ENCODE results near the gene TRIM31.
"Not testable (repeated sequence)": the region's sequence is repeated elsewhere in the genome, so short reads cannot be mapped to it uniquely, and the experiment has no call there.

The TRIM31 gene

DNA sequence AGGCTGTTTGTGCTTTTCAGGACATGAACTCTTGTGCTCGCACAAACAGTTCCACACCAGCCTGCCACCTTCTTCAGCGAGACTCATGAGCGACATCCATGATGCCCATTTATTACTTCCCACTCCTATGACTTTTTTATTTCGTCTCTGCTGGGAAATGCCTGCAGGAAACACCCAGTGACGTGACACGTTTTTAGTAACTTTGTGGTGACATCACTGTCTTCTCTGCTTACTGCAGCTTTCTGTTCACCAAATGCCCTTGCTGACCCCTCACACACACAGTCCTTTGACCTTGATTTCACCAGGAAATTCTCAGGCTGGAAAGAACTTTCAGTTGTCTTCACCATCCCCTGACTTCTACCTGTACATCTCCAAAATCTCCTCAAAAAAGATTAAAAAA lies 31.9 kb upstream of the TRIM31 start:
- Histone ChIP-seq H3K27me3 (ENCODE audit: control insufficient read depth in 1 of 2, insufficient read depth in 2 of 2, low read length in 2 of 2) (peaks cover 0 to 11% of the 10 kb centered on the region in 2 donors), H3K27ac (ENCODE audit: low read depth, low read length) (no peak overlapping the region), H3K4me3 (ENCODE audit: low read depth in 1 of 2, low read length in 2 of 2) (no peak overlapping the region), H3K9ac (ENCODE audit: low read length) (no peak overlapping the region), H3K4me1 (ENCODE audit: insufficient read depth, low read length) (no peaks in the 10 kb centered on the region), H3K36me3 (ENCODE audit: insufficient read depth, low read length) (no peaks in the 10 kb centered on the region), H3K9me3 (ENCODE audit: low read length) (no peaks in the 10 kb centered on the region)

DNA sequence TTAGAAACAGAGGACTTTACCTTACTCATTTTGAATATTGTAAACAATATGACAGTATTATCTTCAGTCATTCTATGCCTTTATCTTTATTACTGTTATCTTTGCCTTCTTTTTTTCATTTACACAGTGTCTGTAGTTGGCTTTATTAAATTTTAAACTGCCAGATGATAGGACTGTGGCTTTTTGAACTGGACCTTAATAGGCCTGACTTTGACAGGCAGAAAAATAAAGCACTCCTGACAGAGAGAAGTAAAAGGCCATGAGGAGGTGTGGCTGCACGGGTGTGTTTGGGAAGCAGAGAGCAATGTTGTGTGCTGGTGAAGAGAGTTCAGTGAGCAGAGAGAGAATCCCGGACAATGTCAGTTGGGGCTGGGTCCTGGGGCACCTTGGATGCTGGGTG lies 30.9 kb upstream of the TRIM31 start:
- Histone ChIP-seq H3K36me3 (ENCODE audit: insufficient read depth, low read length) (no peaks in the 10 kb centered on the region), H3K9ac (ENCODE audit: low read length) (no peak overlapping the region), H3K9me3 (ENCODE audit: low read length) (no peaks in the 10 kb centered on the region), H3K4me1 (ENCODE audit: insufficient read depth, low read length) (no peaks in the 10 kb centered on the region), H3K27me3 (ENCODE audit: control insufficient read depth in 1 of 2, insufficient read depth in 2 of 2, low read length in 2 of 2) (peaks cover 0 to 11% of the 10 kb centered on the region in 2 donors), H3K4me3 (ENCODE audit: low read depth in 1 of 2, low read length in 2 of 2) (no peak overlapping the region), H3K27ac (ENCODE audit: low read depth, low read length) (no peak overlapping the region)

DNA sequence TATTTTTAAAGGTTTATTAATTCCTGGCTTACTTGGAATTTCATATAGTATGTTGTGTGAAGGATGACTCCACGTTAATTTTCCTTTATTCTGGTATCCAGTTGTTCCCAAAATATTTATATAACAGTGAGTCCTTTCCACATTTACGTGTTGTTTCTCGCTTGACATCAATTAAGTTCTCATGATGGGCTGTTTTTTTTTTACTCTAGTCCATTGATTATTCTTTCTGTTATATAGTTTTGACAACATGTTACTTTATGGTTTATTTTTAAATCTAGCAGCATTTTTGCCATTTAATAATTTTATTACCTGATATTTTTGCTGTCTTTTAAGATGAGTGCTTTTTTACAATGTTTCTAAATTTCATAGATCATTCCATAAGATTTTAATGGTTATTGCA lies 29.8 kb upstream of the TRIM31 start:
- Histone ChIP-seq H3K27me3 (ENCODE audit: control insufficient read depth in 1 of 2, insufficient read depth in 2 of 2, low read length in 2 of 2) (peaks cover 0 to 4% of the 10 kb centered on the region in 2 donors), H3K9ac (ENCODE audit: low read length) (no peak overlapping the region), H3K36me3 (ENCODE audit: insufficient read depth, low read length) (no peaks in the 10 kb centered on the region), H3K4me3 (ENCODE audit: low read depth in 1 of 2, low read length in 2 of 2) (no peak overlapping the region), H3K27ac (ENCODE audit: low read depth, low read length) (no peak overlapping the region), H3K4me1 (ENCODE audit: insufficient read depth, low read length) (no peaks in the 10 kb centered on the region), H3K9me3 (ENCODE audit: low read length) (no peaks in the 10 kb centered on the region)

DNA sequence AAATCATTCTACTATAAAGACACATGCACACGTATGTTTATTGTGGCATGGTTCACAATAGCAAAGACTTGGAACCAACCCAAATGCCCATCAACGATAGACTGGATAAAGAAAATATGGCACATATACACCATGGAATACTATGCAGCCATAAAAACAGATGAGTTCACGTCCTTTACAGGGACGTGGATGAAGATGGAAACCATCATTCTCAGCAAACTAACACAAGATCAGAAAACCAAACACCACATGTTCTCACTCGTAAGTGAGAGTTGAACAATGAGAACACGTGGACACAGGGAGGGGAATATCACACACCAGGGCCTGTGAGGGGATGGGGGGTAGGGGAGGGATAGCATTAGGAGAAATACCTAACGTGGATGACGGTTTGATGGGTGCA lies 27.4 kb upstream of the TRIM31 start:
- H3K4me3 ChIP-seq (ENCODE audit: low read depth in 1 of 2, low read length in 2 of 2); H3K9me3 ChIP-seq (ENCODE audit: low read length); H3K36me3 ChIP-seq (ENCODE audit: insufficient read depth, low read length); H3K27ac ChIP-seq (ENCODE audit: low read depth, low read length); H3K4me1 ChIP-seq (ENCODE audit: insufficient read depth, low read length); H3K27me3 ChIP-seq (ENCODE audit: control insufficient read depth in 1 of 2, insufficient read depth in 2 of 2, low read length in 2 of 2); H3K9ac ChIP-seq (ENCODE audit: low read length): not testable (repeated sequence)

DNA sequence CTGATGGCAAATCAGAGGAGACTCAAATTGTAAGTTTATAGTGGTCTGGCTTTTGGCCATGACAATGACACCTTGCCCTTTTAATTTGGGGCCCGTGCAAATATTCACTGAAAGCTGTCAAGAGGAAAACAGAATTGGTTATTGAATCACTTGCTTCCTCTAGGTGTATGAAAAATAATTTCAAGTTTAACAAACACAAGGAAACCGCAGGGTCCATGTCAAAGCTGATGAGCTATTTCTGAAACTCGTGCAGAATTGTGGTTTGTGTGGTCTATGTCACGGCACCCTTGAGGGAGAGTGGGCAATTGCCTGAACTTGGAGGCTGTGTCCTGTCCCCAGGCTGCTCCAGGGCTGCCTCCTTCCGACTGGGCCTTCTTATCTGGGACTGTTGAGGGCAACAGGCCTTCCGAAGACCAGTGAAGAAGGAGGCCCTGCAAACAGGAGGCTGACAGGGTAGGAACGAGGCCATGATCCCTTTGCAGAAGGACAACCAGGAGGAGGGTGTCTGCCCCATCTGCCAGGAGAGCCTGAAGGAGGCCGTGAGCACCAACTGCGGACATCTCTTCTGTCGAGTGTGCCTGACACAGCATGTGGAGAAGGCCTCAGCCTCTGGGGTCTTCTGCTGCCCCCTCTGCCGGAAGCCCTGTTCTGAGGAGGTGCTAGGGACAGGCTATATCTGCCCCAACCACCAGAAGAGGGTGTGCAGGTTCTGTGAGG lies 23.8 kb upstream of the TRIM31 start:
- H3K27ac ChIP-seq (ENCODE audit: low read depth, low read length), result no peak overlapping the region
- no peak overlapping the region for H3K9ac ChIP-seq (ENCODE audit: low read length)
- H3K4me3 ChIP-seq (ENCODE audit: low read depth in 1 of 2, low read length in 2 of 2), result no peak overlapping the region
- H3K4me1 ChIP-seq (ENCODE audit: insufficient read depth, low read length), result no peaks in the 10 kb centered on the region
- H3K9me3 ChIP-seq (ENCODE audit: low read length), result no peaks in the 10 kb centered on the region
- peaks cover 0 to 10% of the 10 kb centered on the region in 2 donors for H3K27me3 ChIP-seq (ENCODE audit: control insufficient read depth in 1 of 2, insufficient read depth in 2 of 2, low read length in 2 of 2)
- H3K36me3 ChIP-seq (ENCODE audit: insufficient read depth, low read length), result no peaks in the 10 kb centered on the region

DNA sequence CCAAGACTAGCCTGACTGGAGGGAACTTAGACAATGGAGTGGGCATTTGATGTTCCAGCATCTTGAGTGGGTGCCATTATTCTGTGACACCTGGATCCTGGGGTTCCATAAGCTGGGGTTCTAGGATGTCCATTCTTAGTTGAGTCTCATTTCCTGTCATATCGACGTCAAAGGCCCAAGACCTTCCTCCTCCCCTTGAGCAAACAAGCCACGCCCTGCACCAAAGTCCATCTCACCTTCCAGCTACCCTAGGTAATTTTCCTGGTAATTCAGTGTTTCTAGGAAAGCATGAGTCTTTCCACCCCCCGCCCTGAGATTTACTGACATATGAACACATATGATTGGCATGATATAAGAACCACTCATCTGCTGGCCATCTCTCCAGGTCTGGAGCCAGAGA lies 22.9 kb upstream of the TRIM31 start, which contains the start of gene TRIM40:
Gene TRIM40, plus strand, starts transcription at position 384 of the 400 bp plus-strand sequence. CDS start 897 bp downstream, outside the sequence.
- Histone ChIP-seq H3K36me3 (ENCODE audit: insufficient read depth, low read length) (no peaks in the 10 kb centered on the region), H3K4me3 (ENCODE audit: low read depth in 1 of 2, low read length in 2 of 2) (no peak within 1 kb of the TSS), H3K27ac (ENCODE audit: low read depth, low read length) (no peak within 1 kb of the TSS), H3K27me3 (ENCODE audit: control insufficient read depth in 1 of 2, insufficient read depth in 2 of 2, low read length in 2 of 2) (peaks cover under 1 to 12% of the 10 kb centered on the region in 2 donors), H3K4me1 (ENCODE audit: insufficient read depth, low read length) (no peaks in the 10 kb centered on the region), H3K9ac (ENCODE audit: low read length) (no peak within 1 kb of the TSS), H3K9me3 (ENCODE audit: low read length) (no peaks in the 10 kb centered on the region)

DNA sequence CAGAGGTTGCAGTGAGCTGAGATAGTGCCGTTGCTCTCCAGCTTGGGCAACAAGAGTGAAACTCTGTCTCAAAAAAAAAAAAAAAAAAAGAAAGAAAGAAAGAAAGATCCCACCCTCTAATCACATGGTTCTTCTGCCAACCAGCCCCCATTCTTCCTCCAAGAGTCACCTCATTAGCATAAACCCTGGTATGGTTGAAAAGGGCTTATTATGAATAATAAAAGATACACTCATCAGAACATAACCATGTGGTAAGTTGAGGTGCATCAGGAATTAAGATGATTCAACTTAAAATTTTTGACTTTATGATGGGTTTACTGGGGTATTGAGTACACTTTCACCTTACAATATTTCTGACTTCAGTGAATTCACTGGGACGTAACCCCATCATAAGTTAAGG lies 22.3 kb upstream of the TRIM31 start:
- H3K27me3 ChIP-seq (ENCODE audit: control insufficient read depth in 1 of 2, insufficient read depth in 2 of 2, low read length in 2 of 2), result peaks cover 6 to 18% of the 10 kb centered on the region in 2 donors
- H3K27ac ChIP-seq (ENCODE audit: low read depth, low read length), result no peak overlapping the region
- no peak overlapping the region for H3K4me3 ChIP-seq (ENCODE audit: low read depth in 1 of 2, low read length in 2 of 2)
- H3K9ac ChIP-seq (ENCODE audit: low read length), result no peak overlapping the region
- H3K9me3 ChIP-seq (ENCODE audit: low read length), result no peaks in the 10 kb centered on the region
- no peaks in the 10 kb centered on the region for H3K36me3 ChIP-seq (ENCODE audit: insufficient read depth, low read length)
- H3K4me1 ChIP-seq (ENCODE audit: insufficient read depth, low read length), result no peaks in the 10 kb centered on the region

DNA sequence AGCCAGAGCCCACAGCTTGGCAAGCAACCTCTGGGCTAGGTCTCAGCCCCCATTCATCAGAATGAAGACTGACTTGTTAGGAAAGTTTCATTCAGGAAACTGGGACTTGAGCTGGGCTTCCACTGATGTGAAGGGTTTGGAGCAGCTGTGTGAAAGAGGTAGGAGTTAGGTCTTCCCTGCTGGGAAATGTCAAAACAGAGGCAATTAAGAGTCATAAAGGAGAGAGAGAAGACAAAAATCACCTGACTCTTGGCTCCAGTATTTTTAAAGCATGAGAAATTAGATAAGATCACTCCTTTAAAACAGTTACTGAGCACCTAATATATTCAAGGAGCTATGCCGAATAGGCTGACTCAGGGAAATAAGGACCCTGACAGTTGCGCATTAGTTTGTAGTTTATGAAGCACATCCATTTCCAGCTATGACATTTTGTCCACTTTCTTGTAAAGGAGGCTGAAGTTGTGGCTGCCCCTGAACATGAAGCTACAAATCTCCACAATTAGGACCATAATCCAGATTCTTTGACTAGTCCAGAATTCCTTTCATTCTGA lies 19.1 kb upstream of the TRIM31 start:
- H3K27me3 ChIP-seq (ENCODE audit: control insufficient read depth in 1 of 2, insufficient read depth in 2 of 2, low read length in 2 of 2), result peaks cover 37 to 47% of the 10 kb centered on the region in 2 donors
- H3K9me3 ChIP-seq (ENCODE audit: low read length), result no peaks in the 10 kb centered on the region
- H3K27ac ChIP-seq (ENCODE audit: low read depth, low read length), result no peak overlapping the region
- no peak overlapping the region for H3K4me3 ChIP-seq (ENCODE audit: low read depth in 1 of 2, low read length in 2 of 2)
- no peak overlapping the region for H3K9ac ChIP-seq (ENCODE audit: low read length)
- no peaks in the 10 kb centered on the region for H3K4me1 ChIP-seq (ENCODE audit: insufficient read depth, low read length)
- no peaks in the 10 kb centered on the region for H3K36me3 ChIP-seq (ENCODE audit: insufficient read depth, low read length)

DNA sequence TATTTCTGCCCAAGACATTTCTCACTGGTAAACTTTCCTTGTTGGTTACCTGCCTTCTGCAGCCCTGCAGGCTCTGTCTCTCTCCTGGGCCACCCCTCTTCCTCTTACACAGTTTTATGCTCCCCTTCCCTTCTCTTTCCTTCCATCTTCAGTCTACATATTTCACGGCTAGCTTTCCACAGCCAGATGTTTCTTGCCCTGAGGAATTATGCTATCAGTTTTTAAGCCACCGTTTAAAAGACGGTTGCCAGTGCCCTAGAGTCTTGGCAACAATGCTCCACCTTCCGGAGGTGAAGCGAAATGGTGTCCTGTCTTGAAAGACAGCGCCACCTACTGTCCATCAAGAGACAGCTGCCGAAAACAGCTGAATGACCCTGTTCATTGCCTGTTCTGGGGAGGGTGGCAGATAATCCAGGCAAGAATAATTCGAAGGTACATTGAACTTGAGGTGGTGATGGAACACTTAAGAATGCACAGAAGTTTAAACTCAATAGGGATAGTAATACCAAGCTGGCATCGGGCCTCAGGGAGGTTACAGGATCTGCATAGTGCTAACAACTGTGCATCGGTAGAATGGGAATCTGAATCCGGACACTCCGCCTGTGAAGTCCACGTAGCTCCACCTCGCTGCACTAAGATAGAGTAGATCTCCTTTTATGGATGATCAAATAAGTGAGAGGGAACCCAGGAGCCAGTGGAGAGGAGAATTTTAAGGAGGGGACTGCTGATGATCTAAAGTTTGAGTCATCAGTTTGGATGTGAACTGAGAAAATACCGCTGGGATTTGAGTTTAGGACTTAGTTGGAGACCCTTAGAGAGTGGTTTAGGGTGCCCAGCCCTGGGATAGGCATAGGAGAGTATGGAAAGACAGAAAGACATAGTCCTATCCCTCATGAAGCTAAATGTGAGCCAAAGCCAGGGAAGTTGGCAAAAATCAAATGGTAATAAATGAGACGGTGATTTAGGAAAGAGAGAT lies 18.3 kb upstream of the TRIM31 start:
- Histone ChIP-seq H3K27me3 (ENCODE audit: control insufficient read depth in 1 of 2, insufficient read depth in 2 of 2, low read length in 2 of 2) (peaks cover 40 to 55% of the 10 kb centered on the region in 2 donors), H3K4me1 (ENCODE audit: insufficient read depth, low read length) (no peaks in the 10 kb centered on the region), H3K9me3 (ENCODE audit: low read length) (no peaks in the 10 kb centered on the region), H3K4me3 (ENCODE audit: low read depth in 1 of 2, low read length in 2 of 2) (no peak overlapping the region), H3K36me3 (ENCODE audit: insufficient read depth, low read length) (no peaks in the 10 kb centered on the region), H3K9ac (ENCODE audit: low read length) (no peak overlapping the region), H3K27ac (ENCODE audit: low read depth, low read length) (no peak overlapping the region)

DNA sequence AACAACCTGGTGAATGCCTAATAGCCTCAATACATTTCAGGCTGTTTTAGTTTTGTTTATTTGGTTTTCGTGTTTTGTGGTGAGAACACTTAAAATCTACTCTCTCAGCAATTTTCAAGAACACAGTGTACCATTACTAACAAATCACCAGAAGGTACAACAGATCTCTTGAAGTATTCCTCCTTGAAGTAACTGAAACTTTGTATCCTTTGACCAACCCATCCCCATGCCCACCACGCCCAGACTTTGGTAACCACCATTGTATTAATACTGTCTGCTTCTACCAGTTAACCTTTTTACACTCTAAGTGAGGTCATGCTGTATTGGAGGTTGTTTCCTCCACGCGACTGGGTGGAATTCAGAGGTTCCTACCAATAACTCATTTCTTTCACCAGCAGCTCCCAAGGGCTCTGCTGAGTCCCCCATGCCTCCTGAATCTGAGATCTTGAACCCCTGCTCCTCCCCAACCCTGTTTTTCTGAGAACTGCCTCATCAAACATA lies 17.3 kb upstream of the TRIM31 start:
- Histone ChIP-seq H3K27ac (ENCODE audit: low read depth, low read length) (no peak overlapping the region), H3K9me3 (ENCODE audit: low read length) (no peaks in the 10 kb centered on the region), H3K4me3 (ENCODE audit: low read depth in 1 of 2, low read length in 2 of 2) (no peak overlapping the region), H3K9ac (ENCODE audit: low read length) (no peak overlapping the region), H3K4me1 (ENCODE audit: insufficient read depth, low read length) (no peaks in the 10 kb centered on the region), H3K36me3 (ENCODE audit: insufficient read depth, low read length) (no peaks in the 10 kb centered on the region), H3K27me3 (ENCODE audit: control insufficient read depth in 1 of 2, insufficient read depth in 2 of 2, low read length in 2 of 2) (peaks cover 40 to 55% of the 10 kb centered on the region in 2 donors)
